ENCODE results near the gene EFEMP1. TPM values are rescaled to one million over a fixed set of nuclear protein-coding genes. Genes with fewer than 3 reads are reported as not detected.

EFEMP1 gene
- total RNA-seq, 4 donors from 2014 or later: 379 to 821 (median 437) TPM

DNA sequence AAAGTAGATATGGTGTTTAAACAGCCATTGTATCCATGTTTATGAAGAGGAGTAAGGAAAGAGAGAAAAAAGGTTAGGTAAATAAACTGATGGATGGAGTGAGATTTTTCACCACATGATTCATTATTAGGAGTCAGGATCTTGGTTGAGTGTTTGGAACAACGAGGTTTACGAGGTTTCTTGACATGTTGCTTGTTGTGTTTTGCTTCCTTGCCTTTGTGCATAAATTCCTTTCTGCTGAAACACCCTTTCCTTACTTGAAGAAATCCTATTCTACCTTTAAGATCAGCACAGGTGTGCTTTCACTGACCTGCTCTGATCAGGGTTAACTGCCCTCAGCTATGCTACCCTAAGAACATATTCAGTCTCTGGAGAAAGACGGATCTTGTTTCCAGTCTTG is 66.6 kb downstream of the EFEMP1 start:
- no peaks in the 10 kb centered on the region for H3K36me3 ChIP-seq
- TF ChIP-seq, protein P1, sequence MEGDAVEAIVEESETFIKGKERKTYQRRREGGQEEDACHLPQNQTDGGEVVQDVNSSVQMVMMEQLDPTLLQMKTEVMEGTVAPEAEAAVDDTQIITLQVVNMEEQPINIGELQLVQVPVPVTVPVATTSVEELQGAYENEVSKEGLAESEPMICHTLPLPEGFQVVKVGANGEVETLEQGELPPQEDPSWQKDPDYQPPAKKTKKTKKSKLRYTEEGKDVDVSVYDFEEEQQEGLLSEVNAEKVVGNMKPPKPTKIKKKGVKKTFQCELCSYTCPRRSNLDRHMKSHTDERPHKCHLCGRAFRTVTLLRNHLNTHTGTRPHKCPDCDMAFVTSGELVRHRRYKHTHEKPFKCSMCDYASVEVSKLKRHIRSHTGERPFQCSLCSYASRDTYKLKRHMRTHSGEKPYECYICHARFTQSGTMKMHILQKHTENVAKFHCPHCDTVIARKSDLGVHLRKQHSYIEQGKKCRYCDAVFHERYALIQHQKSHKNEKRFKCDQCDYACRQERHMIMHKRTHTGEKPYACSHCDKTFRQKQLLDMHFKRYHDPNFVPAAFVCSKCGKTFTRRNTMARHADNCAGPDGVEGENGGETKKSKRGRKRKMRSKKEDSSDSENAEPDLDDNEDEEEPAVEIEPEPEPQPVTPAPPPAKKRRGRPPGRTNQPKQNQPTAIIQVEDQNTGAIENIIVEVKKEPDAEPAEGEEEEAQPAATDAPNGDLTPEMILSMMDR (IDR thresholded peaks at IDR 0.05): no peak
- TF ChIP-seq POLR2A (IDR thresholded peaks at IDR 0.05): no peak
- WGBS, 2 donors: 47 to 48% methylated on average over 3 of the region's 3 CpGs
- no peaks in the 10 kb centered on the region for H3K9me3 ChIP-seq
- H3K4me1 ChIP-seq: peaks cover 7% of the 10 kb centered on the region in 2 donors
- H3K4me3 ChIP-seq (replicated peaks in 1 of 3): no peak overlapping the region
- DNase-seq: no peak
- no peaks in the 10 kb centered on the region for H3K27me3 ChIP-seq
- no peak overlapping the region for H3K27ac ChIP-seq
- intact Hi-C loops (cut with DNase I): no loop called here

DNA sequence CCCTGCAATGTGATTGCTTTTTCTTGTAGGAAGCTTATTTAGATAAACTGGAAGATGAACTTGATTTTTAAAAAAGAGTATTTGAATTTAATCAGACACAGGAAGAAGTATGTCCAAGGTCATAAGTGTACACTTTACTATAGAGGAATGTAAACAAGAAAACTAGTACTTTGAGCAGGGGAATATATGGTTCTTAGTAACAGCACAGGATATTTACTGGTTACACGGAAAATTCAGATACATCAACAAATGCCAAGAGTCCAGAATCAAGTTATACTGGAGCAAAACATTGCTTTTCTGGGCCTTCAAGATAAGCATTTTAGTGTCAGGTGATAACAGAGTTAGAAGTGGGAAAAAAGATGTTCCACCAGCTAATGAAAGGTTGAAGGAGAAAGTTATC is 75.5 kb downstream of the EFEMP1 start:
- H3K4me1 ChIP-seq: peaks cover under 1 to 11% of the 10 kb centered on the region in 2 donors
- H3K27me3 ChIP-seq: no peaks in the 10 kb centered on the region
- no peak overlapping the region for H3K4me3 ChIP-seq (replicated peaks in 1 of 3)
- intact Hi-C loops (cut with DNase I): no loop called here
- no peak for DNase-seq
- 70 to 79% methylated on average over 1 of the region's 1 CpG for WGBS, 2 donors
- H3K9me3 ChIP-seq: no peaks in the 10 kb centered on the region
- no peaks in the 10 kb centered on the region for H3K36me3 ChIP-seq
- TF ChIP-seq POLR2A (IDR thresholded peaks at IDR 0.05): no peak
- TF ChIP-seq, protein P1 (IDR thresholded peaks at IDR 0.05): no peak
- no peak overlapping the region for H3K27ac ChIP-seq

DNA sequence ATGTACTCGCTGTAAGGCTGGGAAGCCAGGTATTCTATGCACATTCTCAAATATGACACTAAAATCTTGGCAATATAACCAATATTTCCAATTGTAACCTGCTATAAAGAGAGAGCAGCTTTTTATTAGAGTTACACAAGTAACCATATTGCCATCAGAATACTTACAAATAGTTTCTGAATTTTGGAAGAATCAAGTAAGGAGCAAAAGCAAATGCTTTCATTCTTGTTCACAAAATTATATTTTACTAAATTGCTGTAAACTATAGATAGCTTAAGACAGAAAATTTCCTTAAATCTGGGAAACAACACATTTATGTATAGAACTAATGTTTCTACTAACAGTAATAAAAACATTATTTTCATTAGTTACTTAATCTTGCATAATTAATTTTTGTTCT is 77.2 kb downstream of the EFEMP1 start:
- peaks cover 0 to 16% of the 10 kb centered on the region in 2 donors for H3K4me1 ChIP-seq
- no peaks in the 10 kb centered on the region for H3K9me3 ChIP-seq
- H3K36me3 ChIP-seq: no peaks in the 10 kb centered on the region
- no peaks in the 10 kb centered on the region for H3K27me3 ChIP-seq
- DNase-seq: no peak
- 92 to 95% methylated on average over 1 of the region's 1 CpG for WGBS, 2 donors
- no peak overlapping the region for H3K4me3 ChIP-seq (replicated peaks in 1 of 3)
- TF ChIP-seq POLR2A (IDR thresholded peaks at IDR 0.05): no peak
- TF ChIP-seq, protein P1 (IDR thresholded peaks at IDR 0.05): no peak
- intact Hi-C loops (cut with DNase I): no loop called here
- H3K27ac ChIP-seq: no peak overlapping the region

DNA sequence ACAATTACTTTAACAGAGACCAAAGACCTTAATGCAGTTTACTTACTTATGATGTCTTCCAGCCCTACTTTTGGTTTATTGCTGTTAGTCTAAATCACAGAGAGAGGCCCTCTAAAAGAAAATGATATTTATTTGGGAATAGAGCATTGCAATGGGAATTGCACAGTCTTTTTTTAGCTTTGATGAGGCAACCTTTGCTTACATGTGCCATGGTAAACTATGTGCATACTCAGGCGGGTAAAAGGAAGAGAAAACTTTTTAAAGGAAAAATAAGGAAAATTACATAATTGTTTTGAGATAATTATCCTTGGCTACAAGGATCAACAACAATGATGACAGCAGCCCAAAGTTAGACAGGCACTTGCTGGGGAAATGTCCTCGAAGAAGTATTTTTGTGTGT is 78.6 kb downstream of the EFEMP1 start:
- no peak for TF ChIP-seq POLR2A (IDR thresholded peaks at IDR 0.05)
- TF ChIP-seq, protein P1 (IDR thresholded peaks at IDR 0.05): no peak
- no peaks in the 10 kb centered on the region for H3K9me3 ChIP-seq
- no peaks in the 10 kb centered on the region for H3K27me3 ChIP-seq
- no peak overlapping the region for H3K27ac ChIP-seq
- no peak for DNase-seq
- H3K36me3 ChIP-seq: no peaks in the 10 kb centered on the region
- intact Hi-C loops (cut with DNase I): no loop called here
- WGBS, 2 donors: 43 to 86% methylated on average over 2 of the region's 2 CpGs
- peaks cover 3 to 20% of the 10 kb centered on the region in 2 donors for H3K4me1 ChIP-seq
- H3K4me3 ChIP-seq (replicated peaks in 1 of 3): no peak overlapping the region

DNA sequence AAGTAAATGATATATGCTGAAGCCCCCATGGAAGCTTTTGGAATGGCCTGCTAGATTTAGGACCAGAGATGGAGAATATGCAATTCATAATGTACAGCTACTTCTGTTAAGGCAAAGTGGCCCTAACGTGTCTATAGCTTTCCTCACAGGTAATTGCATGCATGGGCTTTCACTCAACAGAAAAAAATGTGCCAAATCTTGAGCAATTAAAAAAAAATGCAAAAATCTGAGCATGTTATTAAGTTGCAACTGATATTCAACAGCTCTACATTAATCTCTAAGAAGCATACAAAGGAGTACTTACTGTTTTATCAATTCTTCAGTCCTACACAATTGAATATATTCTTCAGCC is 79.6 kb downstream of the EFEMP1 start:
- no peak overlapping the region for H3K27ac ChIP-seq
- H3K27me3 ChIP-seq: no peaks in the 10 kb centered on the region
- TF ChIP-seq, protein P1 (IDR thresholded peaks at IDR 0.05): no peak
- no peak for TF ChIP-seq POLR2A (IDR thresholded peaks at IDR 0.05)
- intact Hi-C loops (cut with DNase I): no loop called here
- H3K4me1 ChIP-seq: peaks cover 10 to 27% of the 10 kb centered on the region in 2 donors
- H3K36me3 ChIP-seq: no peaks in the 10 kb centered on the region
- no peak for DNase-seq
- H3K9me3 ChIP-seq: no peaks in the 10 kb centered on the region
- H3K4me3 ChIP-seq (replicated peaks in 1 of 3): no peak overlapping the region
- WGBS, 2 donors: 82 to 85% methylated on average over 1 of the region's 1 CpG

Measured in thyroid gland (tissue), 4 donors.